Tibial nerve (tissue), 4 donors: Measurements from ENCODE around the gene PLCB3. TPM values are rescaled to one million over a fixed set of nuclear protein-coding genes. Genes with fewer than 3 reads are reported as not detected.
A peak's percentile ranks its signal among the peaks of the same experiment; 100 is the strongest.

Source experiments
- DNase-seq, 2 donors: peaks; one replicate each; pipeline ENCODE4 v3.0.0-alpha.2; 2019; ENCODE audit warnings: low spot score in 2 of 2
- H3K27ac ChIP-seq, 4 donors: fragments of 200-600 bp; sonication (generic) in 3 of 4; one replicate each; pipeline ENCODE4 v1.5.1; 2017 to 2019; ENCODE audit warnings: mild to moderate bottlenecking in 1 of 4
- H3K27me3 ChIP-seq, 2 donors: fragments of 200-600 bp; sonication (generic) in 1 of 2; one replicate each; pipeline versions ENCODE4 v1.5.1 to v1.6.0; 2017 to 2019
- H3K36me3 ChIP-seq, 3 donors: fragments of 200-600 bp; sonication (generic); one replicate each; pipeline ENCODE4 v1.5.1; 2018 to 2019
- H3K4me1 ChIP-seq, 4 donors: fragments of 200-600 bp; sonication (generic) in 3 of 4; one replicate each; pipeline ENCODE4 v1.5.1; 2017 to 2019
- H3K4me3 ChIP-seq, 4 donors: fragments of 200-600 bp; sonication (generic) in 3 of 4; one replicate each; pipeline ENCODE4 v1.5.1; 2017 to 2019; ENCODE audit warnings: mild to moderate bottlenecking in 1 of 4, moderate library complexity in 1 of 4
- H3K9me3 ChIP-seq, 4 donors: fragments of 200-600 bp; sonication (generic) in 3 of 4; one replicate each; pipeline ENCODE4 v1.5.1; 2017 to 2019
- EP300 ChIP-seq, 2 donors: sonication (generic); formaldehyde crosslinking; IDR thresholded peaks; one replicate each; pipeline ENCODE4 v1.6.1; 2017; ENCODE audit warnings: antibody characterized with exemption in 2 of 2, mild to moderate bottlenecking in 1 of 2
- POLR2A ChIP-seq, 2 donors: fragments of 450-650 bp; IDR thresholded peaks; one replicate each; pipeline ENCODE4 v1.6.1; 2017; ENCODE audit warnings: antibody characterized with exemption in 2 of 2, mild to moderate bottlenecking in 2 of 2, moderate library complexity in 2 of 2
- WGBS, 2 donors: methylation state at CpG; one replicate each; pipeline ENCODE4 v1.1.5; 2018; 5-methylcytosine and 5-hydroxymethylcytosine counted together
- total RNA-seq, 4 donors: library from RNA; depleted of rRNA; stranded (reverse); fragments of >200 nt; gene quantifications; one replicate each; pipeline ENCODE4 v1.1.0, GENCODE V29; 2016
- TF ChIP-seq, protein P1 (sequence below), 5 experiments: fragments of 200-600 bp in 3 of 5; fragments of 450-650 bp in 2 of 5; sonication (generic) in 3 of 5; IDR thresholded peaks; one replicate each; pipeline ENCODE4 v1.5.1; 2016 to 2019; ENCODE audit warnings: antibody characterized with exemption in 5 of 5, mild to moderate bottlenecking in 3 of 5, moderate library complexity in 2 of 5

The PLCB3 gene
- total RNA-seq, 4 donors from 2014 or later: 18.0 to 44.4 (median 27.1) TPM

DNA sequence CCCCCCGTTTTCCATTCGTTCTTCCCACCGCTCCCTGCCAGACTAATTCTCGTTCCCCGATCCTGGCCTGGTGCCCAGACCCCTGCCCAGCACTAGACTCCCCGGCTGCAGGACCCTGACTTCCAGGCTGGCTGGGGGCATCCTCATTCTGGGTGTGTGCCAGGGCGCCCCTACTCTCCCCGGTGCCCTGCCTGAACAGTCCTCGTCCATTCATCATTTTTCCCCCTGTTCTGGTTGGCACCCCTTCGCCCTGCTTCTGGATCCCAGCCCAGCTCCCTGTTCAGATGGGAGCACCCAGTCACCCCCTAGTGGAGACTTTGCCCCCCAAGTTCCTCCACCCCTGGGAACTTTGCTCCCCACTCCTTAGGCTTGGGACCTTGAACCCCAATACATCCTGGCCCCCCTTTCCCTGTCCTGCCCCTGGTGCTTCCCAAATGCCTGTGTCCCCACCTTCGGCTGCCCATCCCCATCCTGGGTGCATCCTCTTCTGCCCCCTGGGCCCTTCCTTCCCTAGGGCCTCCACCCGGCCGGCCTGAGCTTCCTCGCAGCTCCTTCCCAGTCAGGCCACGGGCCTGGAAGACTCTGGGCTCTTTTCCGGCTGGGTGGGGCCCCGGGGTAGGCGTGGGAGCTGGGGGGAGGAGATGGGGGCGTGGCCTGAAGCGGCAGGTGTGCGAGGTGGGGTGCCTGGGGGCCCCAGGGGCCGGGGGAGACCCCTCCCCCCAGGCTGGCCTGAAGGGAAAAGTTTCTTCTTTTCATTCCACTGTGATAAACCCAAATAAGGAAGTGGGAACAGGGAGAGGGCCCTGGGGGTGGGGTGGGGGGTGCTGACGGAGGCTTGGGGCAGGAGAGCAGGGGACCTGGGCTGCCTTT, 908 bp downstream of the PLCB3 start:
- peak overlapping the region; percentile 57 to 96 (median 70) for H3K4me3 ChIP-seq

DNA sequence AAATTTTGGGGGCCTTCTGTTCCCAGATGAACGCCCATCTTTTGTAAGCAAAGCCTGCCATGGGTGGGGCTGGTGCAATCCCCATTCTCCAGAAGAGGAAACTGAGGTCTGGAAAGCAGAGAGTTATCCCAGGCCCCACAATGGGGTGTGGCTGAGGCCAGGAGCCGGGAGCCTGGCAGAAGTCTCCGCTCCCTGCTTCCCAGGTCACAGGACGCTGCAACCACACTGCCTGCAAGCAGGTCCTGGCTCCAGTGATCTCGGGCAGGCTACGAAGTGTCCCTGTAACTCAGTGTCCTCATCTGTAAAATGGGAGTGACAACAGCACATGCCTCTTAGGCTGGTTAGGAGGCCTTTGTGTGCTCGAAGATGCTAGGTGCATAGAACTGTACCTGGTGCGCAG, 1.7 kb downstream of the PLCB3 start:
- 72 to 78% methylated on average over 6 to 8 of the region's 8 CpGs for WGBS, 2 donors
- no peak for DNase-seq
- Histone ChIP-seq H3K9me3 (no peaks in the 10 kb centered on the region), H3K27me3 (no peaks in the 10 kb centered on the region), H3K27ac (peak overlapping the region in 2 of 4 donors; percentile 75 to 89), H3K4me1 (peaks cover 0 to 55% (median 21%) of the 10 kb centered on the region in 4 donors), H3K36me3 (peaks cover 0 to 37% (median 0%) of the 10 kb centered on the region in 3 donors), H3K4me3 (peak overlapping the region in 2 of 4 donors; percentile 61 to 96)
- TF ChIP-seq POLR2A (IDR thresholded peaks at IDR 0.05): no peak
- no peak for TF ChIP-seq EP300 (IDR thresholded peaks at IDR 0.05)
- TF ChIP-seq, protein P1, sequence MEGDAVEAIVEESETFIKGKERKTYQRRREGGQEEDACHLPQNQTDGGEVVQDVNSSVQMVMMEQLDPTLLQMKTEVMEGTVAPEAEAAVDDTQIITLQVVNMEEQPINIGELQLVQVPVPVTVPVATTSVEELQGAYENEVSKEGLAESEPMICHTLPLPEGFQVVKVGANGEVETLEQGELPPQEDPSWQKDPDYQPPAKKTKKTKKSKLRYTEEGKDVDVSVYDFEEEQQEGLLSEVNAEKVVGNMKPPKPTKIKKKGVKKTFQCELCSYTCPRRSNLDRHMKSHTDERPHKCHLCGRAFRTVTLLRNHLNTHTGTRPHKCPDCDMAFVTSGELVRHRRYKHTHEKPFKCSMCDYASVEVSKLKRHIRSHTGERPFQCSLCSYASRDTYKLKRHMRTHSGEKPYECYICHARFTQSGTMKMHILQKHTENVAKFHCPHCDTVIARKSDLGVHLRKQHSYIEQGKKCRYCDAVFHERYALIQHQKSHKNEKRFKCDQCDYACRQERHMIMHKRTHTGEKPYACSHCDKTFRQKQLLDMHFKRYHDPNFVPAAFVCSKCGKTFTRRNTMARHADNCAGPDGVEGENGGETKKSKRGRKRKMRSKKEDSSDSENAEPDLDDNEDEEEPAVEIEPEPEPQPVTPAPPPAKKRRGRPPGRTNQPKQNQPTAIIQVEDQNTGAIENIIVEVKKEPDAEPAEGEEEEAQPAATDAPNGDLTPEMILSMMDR (IDR thresholded peaks at IDR 0.05): no peak

More for the DNA sequence above, 908 bp downstream of the PLCB3 start:
- H3K36me3 ChIP-seq: peaks cover 0 to 29% (median 0%) of the 10 kb centered on the region in 3 donors
- H3K9me3 ChIP-seq: no peaks in the 10 kb centered on the region
- H3K27me3 ChIP-seq: no peaks in the 10 kb centered on the region
- DNase-seq: no peak
- TF ChIP-seq EP300 (IDR thresholded peaks at IDR 0.05) (no peak), POLR2A (IDR thresholded peaks at IDR 0.05) (no peak)
- TF ChIP-seq, protein P1 (IDR thresholded peaks at IDR 0.05): peak; percentile 14 to 42 (median 23)
- WGBS, 2 donors: 3 to 9% methylated on average over 23 of the region's 23 CpGs
- H3K4me1 ChIP-seq: peaks cover 0 to 61% (median 23%) of the 10 kb centered on the region in 4 donors
- peak overlapping the region; percentile 60 to 89 (median 74) for H3K27ac ChIP-seq

- Histone ChIP-seq H3K27me3 (no peaks in the 10 kb centered on the region), H3K36me3 (peaks cover 0 to 41% (median 0%) of the 10 kb centered on the region in 3 donors), H3K4me1 (peaks cover 0 to 50% (median 21%) of the 10 kb centered on the region in 4 donors), H3K9me3 (no peaks in the 10 kb centered on the region), H3K4me3 (no peak overlapping the region), H3K27ac (no peak overlapping the region)
- DNase-seq: no peak
- TF ChIP-seq, protein P1 (IDR thresholded peaks at IDR 0.05): no peak
- no peak for TF ChIP-seq EP300 (IDR thresholded peaks at IDR 0.05)
- TF ChIP-seq POLR2A (IDR thresholded peaks at IDR 0.05): no peak
- WGBS, 2 donors: 32 to 43% methylated on average over 5 of the region's 5 CpGs
Measured at GRCh38 chr11:64253481-64253880, 2.2 kb downstream of the PLCB3 start.

DNA sequence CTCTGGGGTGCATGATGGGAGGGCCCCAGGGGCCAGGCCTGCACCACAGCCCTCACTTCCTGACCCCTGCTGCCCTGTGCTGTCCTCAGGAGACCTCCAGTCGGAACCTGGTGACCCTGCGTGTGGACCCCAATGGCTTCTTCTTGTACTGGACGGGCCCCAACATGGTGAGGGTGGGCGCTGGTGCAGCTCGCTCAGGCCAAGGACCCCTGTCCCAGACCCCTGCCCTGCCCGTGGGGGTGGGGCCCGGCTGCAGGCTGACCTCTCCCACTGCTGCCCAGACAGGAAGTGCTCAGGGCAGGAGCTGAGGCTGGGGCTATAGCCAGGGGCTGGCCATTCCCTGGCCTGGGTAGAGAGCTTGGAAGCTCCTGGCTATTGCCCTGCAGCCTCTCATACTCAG, 3.0 kb downstream of the PLCB3 start:
- Histone ChIP-seq H3K36me3 (peaks cover 0 to 50% (median 6%) of the 10 kb centered on the region in 3 donors), H3K4me3 (no peak overlapping the region), H3K27me3 (no peaks in the 10 kb centered on the region), H3K27ac (no peak overlapping the region), H3K9me3 (no peaks in the 10 kb centered on the region), H3K4me1 (peaks cover 0 to 42% (median 21%) of the 10 kb centered on the region in 4 donors)
- WGBS, 2 donors: 69 to 81% methylated on average over 4 to 7 of the region's 7 CpGs
- TF ChIP-seq, protein P1 (IDR thresholded peaks at IDR 0.05): no peak
- no peak for TF ChIP-seq POLR2A (IDR thresholded peaks at IDR 0.05)
- no peak for TF ChIP-seq EP300 (IDR thresholded peaks at IDR 0.05)
- DNase-seq: no peak
